SHP77 (cell line): ENCODE measurements around the gene CRIM1.

Source experiments
- DNase-seq, 2 experiments: peaks; one replicate each; lab custom pipeline; 2025; lab: John Stamatoyannopoulos, UW

The CRIM1 gene

DNA sequence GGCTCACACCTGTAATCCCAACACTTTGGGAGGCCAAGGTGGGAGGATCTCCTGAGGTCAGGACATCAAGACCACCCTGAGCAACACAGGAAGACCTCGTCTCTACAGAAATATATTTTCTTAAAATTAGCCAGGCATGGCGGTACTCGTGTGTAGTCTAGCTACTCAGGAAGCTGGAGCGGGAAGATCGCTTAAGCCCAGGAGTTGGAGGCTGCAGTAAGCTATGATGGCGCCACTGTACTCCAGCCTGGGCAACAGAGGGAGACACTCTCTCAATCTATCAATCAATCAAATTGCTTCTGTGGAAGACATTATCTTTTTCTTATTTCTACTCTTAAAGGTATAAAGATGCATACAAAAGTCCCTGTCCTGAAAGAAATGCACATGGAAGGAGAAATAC is 231.1 kb downstream of the CRIM1 start:
- DNase-seq = no peak

DNA sequence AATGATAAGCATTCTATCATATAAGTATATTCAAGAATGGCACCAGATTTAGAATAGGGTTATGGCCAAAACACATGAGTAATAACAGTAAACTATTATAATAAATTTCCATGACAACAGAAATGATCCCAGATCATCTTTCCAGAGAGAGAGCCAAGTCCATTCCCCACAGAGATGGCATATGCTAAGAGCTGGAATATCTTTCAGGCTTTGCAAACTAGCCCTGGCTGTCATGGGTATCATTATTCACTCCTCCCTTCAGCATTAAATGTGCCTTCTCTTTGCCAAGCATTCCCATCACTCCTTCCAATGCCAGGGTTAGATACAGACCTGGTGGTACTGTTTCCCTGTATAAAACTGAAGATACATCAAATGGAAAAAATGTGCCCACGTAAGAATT is 231.5 kb downstream of the CRIM1 start:
- no peak for DNase-seq

DNA sequence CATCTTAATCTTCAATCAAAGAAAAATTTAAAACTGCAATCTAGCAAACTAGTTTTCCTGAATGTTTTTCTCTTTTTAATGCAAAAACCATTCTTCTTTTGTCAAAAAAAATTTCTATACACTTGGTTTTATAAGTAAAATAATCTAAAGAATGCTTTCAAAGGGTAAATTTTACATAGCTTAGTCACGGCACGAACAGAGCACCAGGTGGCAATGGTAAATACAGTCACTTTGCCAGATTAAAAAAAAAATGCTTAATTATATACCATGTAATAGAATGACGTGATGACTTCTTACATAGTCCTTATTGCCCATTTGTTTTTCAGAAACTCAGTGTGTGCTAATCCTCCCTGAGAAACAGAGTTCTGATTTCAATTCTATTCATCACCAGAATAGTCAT is 232.0 kb downstream of the CRIM1 start:
- no peak for DNase-seq

DNA sequence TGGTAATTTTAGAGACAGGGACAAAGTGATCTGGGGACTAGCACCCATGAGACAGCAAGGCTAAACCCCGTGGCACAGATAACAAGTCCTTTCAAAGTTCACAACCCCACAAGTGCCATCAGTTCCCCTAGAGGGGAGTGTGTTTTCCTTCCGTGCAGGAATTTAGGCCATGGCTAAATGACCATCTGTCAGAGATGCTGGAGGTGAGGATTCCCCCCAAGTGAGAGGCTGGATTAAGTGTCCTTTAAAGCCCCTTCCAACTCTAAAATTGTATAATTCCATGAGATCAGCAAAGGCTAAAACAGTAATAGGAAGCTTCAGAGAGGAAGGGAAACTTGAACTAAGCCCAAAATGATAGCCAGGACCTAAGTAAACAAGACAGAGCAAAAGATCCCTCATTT is 233.7 kb downstream of the CRIM1 start:
- DNase-seq = no peak

DNA sequence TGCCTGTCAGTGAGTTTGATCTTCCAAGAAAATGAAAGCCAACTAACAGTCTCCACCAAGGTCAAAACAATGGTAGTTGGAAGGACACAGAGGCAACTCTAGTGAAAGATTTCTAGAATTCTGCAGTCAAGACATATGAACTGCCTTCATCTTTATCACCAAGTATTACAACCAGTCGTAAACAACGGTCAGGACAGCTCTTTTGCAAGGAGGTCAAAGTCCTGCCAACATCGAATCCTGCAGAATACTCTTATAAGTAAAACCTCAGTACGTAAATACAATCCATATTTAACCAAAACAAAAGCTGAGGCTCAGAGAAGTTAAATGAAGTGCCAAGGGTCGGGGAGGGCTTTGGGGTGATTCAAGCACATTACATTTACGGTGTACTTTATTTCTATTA is 239.3 kb downstream of the CRIM1 start:
- DNase-seq = no peak

DNA sequence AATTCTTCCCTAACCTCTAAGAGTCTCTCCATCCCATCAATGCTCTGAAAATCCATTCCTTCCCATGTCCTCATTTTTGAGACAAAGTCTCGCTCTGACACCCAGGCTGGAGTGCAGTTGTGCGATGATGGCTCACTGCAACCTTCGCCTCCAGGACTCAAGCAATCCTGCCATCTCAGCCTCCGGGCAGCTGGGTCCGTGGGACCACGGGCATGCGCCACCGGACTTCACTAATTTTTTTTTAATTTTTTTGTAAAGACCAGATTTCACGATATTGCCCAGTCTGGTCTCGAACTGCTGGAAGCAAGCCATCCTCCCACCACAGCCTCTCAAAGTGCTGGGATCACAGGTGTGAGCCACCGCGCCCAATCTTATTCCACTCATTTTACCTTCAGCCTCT is 240.8 kb downstream of the CRIM1 start:
- DNase-seq = no peak

DNA sequence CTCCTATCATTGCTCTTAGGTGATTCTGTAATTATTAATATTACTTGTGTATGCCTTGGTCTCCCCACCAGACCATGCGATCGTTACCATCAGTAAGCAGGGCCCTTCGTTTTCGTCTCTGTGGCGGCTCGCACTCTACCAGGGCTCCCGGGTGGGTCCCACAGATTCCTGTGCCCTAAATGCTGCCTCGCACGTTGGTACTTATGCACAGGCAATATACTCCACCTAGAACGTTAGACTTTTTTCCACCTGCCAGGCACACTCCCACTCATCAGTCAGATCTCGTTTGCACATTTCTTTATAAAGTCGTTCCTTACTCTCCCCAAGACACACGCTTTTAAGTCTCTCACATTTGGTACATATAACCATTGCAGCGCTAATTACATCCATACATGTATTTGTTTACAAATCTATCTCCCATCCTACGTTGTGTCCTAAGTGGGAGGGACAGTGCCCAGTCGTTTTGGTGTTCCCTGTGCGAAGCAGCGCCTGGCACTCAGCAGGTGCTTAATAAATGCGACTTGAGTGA is 241.5 kb downstream of the CRIM1 start:
- no peak for DNase-seq

DNA sequence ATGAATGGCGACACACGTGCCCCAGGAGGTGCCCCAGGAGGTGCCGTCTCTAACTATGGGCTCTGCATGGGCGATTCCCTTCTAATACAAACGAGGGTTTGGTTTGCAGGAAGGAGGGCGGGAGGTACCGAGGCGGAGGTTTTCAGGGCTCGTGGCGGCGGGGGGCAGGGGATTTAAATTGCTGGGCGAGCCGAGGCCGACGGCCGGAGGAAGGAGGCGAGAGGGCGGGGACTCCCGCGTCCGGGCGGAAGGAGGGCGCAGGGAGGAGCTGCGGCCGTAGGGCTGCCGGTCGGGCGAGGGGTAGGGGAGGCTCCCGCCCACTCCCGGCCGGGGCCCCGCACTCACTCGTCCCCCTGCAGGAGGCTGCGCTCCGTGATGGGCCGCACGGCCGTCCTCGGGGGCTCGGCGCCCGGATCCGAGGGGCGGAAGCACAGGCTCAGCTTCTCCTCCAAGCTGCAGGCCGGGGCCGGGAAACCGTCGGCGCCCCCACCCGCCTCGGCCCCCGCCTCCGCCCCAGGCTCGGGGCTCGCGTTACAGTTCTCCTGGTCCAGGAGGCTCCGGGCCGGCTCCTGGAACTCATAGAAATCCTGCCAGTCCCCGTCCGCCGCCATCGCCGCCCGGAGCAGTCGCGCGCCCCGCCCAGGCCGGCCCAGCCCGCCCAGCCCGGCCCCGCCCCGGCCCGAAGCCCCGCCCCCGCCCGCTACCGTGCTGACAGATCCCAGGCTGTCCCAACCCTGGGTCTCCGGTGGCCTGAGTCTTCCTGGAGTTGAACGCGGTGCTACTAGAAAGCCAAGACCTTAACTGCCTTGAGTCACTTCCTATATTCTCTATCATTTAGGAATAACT is 242.2 kb downstream of the CRIM1 start, which contains the start of gene FEZ2:
Gene FEZ2 (minus strand): TSS at position 637 of the 846 bp plus-strand sequence. CDS start 26 bp downstream, at position 611.
- DNase-seq = peak; percentile 62 to 78
